K562 (cell line): ENCODE results near the gene SLC34A1. TPM values are rescaled to one million over a fixed set of nuclear protein-coding genes. Genes with fewer than 3 reads are reported as not detected.

ENCODE experiments used
- IRF1 ChIP-seq: sonication (generic); formaldehyde crosslinking; IDR thresholded peaks from 2 replicates; pipeline ENCODE4 v1.8.0; 2022; ENCODE audit warnings: missing genetic modification reagents, mild to moderate bottlenecking, borderline replicate concordance
- MCM2 ChIP-seq: fragments of 450-650 bp; IDR thresholded peaks from 2 replicates; pipeline ENCODE4 v1.6.1; 2017; ENCODE audit warnings: low read depth, mild to moderate bottlenecking
- MGA ChIP-seq: fragments of 450-650 bp; IDR thresholded peaks from 2 replicates; pipeline ENCODE4 v1.6.1; 2016; ENCODE audit warnings: mild to moderate bottlenecking, moderate library complexity
- NRF1 ChIP-seq, 2 experiments: fragments of 450-650 bp; IDR thresholded peaks in 1 of 2; conservative IDR thresholded peaks in 1 of 2; 2 replicates each; pipeline ENCODE4 v1.6.1; 2014; ENCODE audit warnings: mild to moderate bottlenecking in 2 of 2
- RAD21 ChIP-seq, 2 experiments: fragments of 250-450 bp in 1 of 2; fragments of 450-650 bp in 1 of 2; sonication (Bioruptor Pico) in 1 of 2; formaldehyde crosslinking in 1 of 2; IDR thresholded peaks in 1 of 2; conservative IDR thresholded peaks in 1 of 2; 2 replicates each; pipeline versions ENCODE4 v1.4.0 to v1.8.0; 2020 to 2022; ENCODE audit warnings: mild to moderate bottlenecking in 2 of 2, moderate library complexity in 1 of 2
- SAFB2 ChIP-seq: fragments of 200-400 bp; formaldehyde crosslinking; IDR thresholded peaks from 2 replicates; pipeline ENCODE4 v1.6.1; 2018; ENCODE audit warnings: borderline replicate concordance, low read length, low read depth, moderate library complexity; ENCODE audit not compliant: severe bottlenecking
- ZBTB17 ChIP-seq: fragments of 450-650 bp; formaldehyde crosslinking; IDR thresholded peaks from 2 replicates; pipeline ENCODE4 v1.4.0; 2020; ENCODE audit warnings: mild to moderate bottlenecking
- ZBTB49 ChIP-seq: sonication (generic); formaldehyde crosslinking; IDR thresholded peaks from 2 replicates; pipeline ENCODE4 v1.8.0; 2022; ENCODE audit warnings: missing genetic modification reagents, mild to moderate bottlenecking, borderline replicate concordance
- ZNF696 ChIP-seq: fragments of 250-450 bp; sonication (Bioruptor Pico); conservative IDR thresholded peaks from 2 replicates; pipeline ENCODE4 v1.4.0; 2020; ENCODE audit warnings: mild to moderate bottlenecking, moderate library complexity
- ZNF740 ChIP-seq, 3 experiments: fragments of 200-800 bp in 1 of 3; sonication (Bioruptor generic) in 1 of 3; sonication (generic) in 1 of 3; formaldehyde crosslinking in 1 of 3; IDR thresholded peaks; 2 replicates each; pipeline versions ENCODE4 v1.6.1 to v1.8.0; 2016 to 2022; ENCODE audit warnings: mild to moderate bottlenecking in 2 of 3, missing compliant biosample characterization in 2 of 3, missing genetic modification characterization in 2 of 3, missing genetic modification reagents in 1 of 3
- polyA plus RNA-seq, 8 experiments: library from polyadenylated mRNA; depleted of rRNA in 4 of 8; stranded (reverse) in 5 of 8; unstranded in 3 of 8; fragments of >200 nt; fragmentation: Nextera tagmentation in 2 of 8; fragmentation: Illumina TruSeq in 1 of 8; extraction: Ambion mirVana in 2 of 8; extraction: Trizol in 1 of 8; gene quantifications; 2 replicates each; pipeline versions ENCODE4 v1.2.1 to v1.2.3, GENCODE V29; 2011 to 2014; ENCODE audit warnings: inconsistent platforms in 1 of 8, missing spikeins in 1 of 8
- total RNA-seq, 7 experiments: library from RNA; depleted of rRNA in 6 of 7; stranded (reverse); fragments of >200 nt in 6 of 7; fragmentation: Illumina TruSeq in 2 of 7; extraction: Trizol in 2 of 7; gene quantifications; 2 replicates each; pipeline versions ENCODE4 v1.2.1 to v1.2.3, GENCODE V29; 2011 to 2021; ENCODE audit warnings: low replicate concordance in 1 of 7

SLC34A1 gene
- total and polyA plus RNA-seq, 9 of the 15 experiments (the other 6 are each of a cell fraction or from before 2014, with no cell fraction given): not detected

- TF ChIP-seq MGA (peak; percentile 43), ZNF740 (CRISPR knock-in tag; IDR thresholded peaks at IDR 0.05) (0 out of 2 replicates have a peak, but pooled peaks have one; percentile 48), ZNF740 (tag; IDR thresholded peaks at IDR 0.05) (no peak), ZBTB17 (CRISPR knock-in tag) (no peak), IRF1 (CRISPR knock-in tag) (no peak), RAD21 (CRISPR knock-in tag; conservative IDR thresholded peaks at IDR 0.05 in 1 of 2, IDR thresholded peaks at IDR 0.05 in 1 of 2) (peak in 1 of 2 experiments; percentile 12; a peak in 2 of 4 replicates), MCM2 (no peak), SAFB2 (no peak), NRF1 (conservative IDR thresholded peaks at IDR 0.05 in 1 of 2, IDR thresholded peaks at IDR 0.05 in 1 of 2) (no peak), ZNF696 (CRISPR knock-in tag) (no peak), ZBTB49 (CRISPR knock-in tag) (no peak)
Measured at GRCh38 chr5:177382423-177383029, 1.7 kb upstream of the SLC34A1 start (continued).
